Endothelial cell of umbilical vein (primary cell): ENCODE data around the gene PARP1. TPM values are rescaled to one million over a fixed set of nuclear protein-coding genes. Genes with fewer than 3 reads are reported as not detected.

ENCODE experiments used
- BruUV-seq: library from RNA; stranded (reverse); fragments of 400-500 nt; replicated peaks from 2 replicates; lab custom pipeline; 2021; lab: Mats Ljungman, UMichigan
- CTCF ChIA-PET: fragments of 300-600, 350-600 bp; sonication (Branson Sonifier 250); formaldehyde crosslinking; loops from one replicate; lab custom pipeline; 2021; ENCODE audit warnings: antibody characterized with exemption, inconsistent platforms; lab: Charles Lee
- POLR2A ChIA-PET: fragments of 300-600, 350-600 bp; sonication (Branson Sonifier 250); formaldehyde crosslinking; loops from one replicate; lab custom pipeline; 2021; ENCODE audit warnings: antibody characterized with exemption, inconsistent platforms; lab: Charles Lee
- DNase-seq: peaks from one replicate; pipeline ENCODE4 v3.0.0-alpha.2; 2011; ENCODE audit warnings: low read depth, low spot score
- FAIRE-seq: peaks from 2 replicates; lab custom pipeline; 2011; peaks lifted over from hg19 to GRCh38; lab: Jason Lieb, UNC
- H2AFZ ChIP-seq: 2 replicates; pipeline ENCODE4 v1.6.0; 2012; ENCODE audit warnings: low read depth, low read length, control low read depth, inconsistent platforms
- H3K27ac ChIP-seq: 2 replicates; pipeline ENCODE4 v1.5.1; 2011; ENCODE audit warnings: low read depth, mild to moderate bottlenecking, control low read depth, low read length, moderate library complexity; ENCODE audit not compliant: insufficient read depth
- H3K27me3 ChIP-seq, 2 experiments: 2 replicates each; pipeline versions ENCODE4 v1.6.0 to v1.6.1; 2011; ENCODE audit warnings: low read length in 2 of 2, mixed read lengths in 1 of 2; ENCODE audit not compliant: control insufficient read depth in 2 of 2, insufficient read depth in 2 of 2
- H3K36me3 ChIP-seq, 2 experiments: 2 replicates in 1 of 2; 3 replicates in 1 of 2; pipeline ENCODE4 v1.5.1; 2011; ENCODE audit warnings: low read length in 2 of 2, mild to moderate bottlenecking in 1 of 2, moderate library complexity in 1 of 2; ENCODE audit not compliant: control insufficient read depth in 2 of 2, insufficient read depth in 2 of 2; ENCODE audit errors: extremely low read depth in 1 of 2
- H3K4me1 ChIP-seq: 3 replicates; pipeline ENCODE4 v1.5.1; 2011; ENCODE audit warnings: mild to moderate bottlenecking, low read length; ENCODE audit not compliant: control insufficient read depth, insufficient read depth; ENCODE audit errors: extremely low read depth
- H3K4me2 ChIP-seq: 2 replicates; pipeline ENCODE4 v1.6.1; 2011; ENCODE audit warnings: low read length, control low read depth, mixed read lengths; ENCODE audit not compliant: insufficient read depth
- H3K4me3 ChIP-seq, 3 experiments: fragments of 200-600 bp in 1 of 3; sonication (generic), shearing (Covaris generic) in 1 of 3; replicated peaks in 1 of 3; 2 replicates each; pipeline ENCODE4 v1.5.1; 2011 to 2016; ENCODE audit warnings: control low read depth in 3 of 3, low read length in 3 of 3, mild to moderate bottlenecking in 2 of 3, inconsistent platforms in 1 of 3, low read depth in 1 of 3, moderate library complexity in 1 of 3; ENCODE audit not compliant: insufficient read depth in 1 of 3
- H3K79me2 ChIP-seq: 2 replicates; pipeline ENCODE4 v1.6.0; 2012; ENCODE audit warnings: low read length, inconsistent platforms; ENCODE audit not compliant: control insufficient read depth, insufficient read depth
- H3K9ac ChIP-seq: replicated peaks from 2 replicates; pipeline ENCODE3; 2011; ENCODE audit warnings: low read length, control low read depth; ENCODE audit not compliant: insufficient read depth; ENCODE audit errors: extremely low read depth
- H3K9me1 ChIP-seq: replicated peaks from 3 replicates; pipeline ENCODE4 v1.6.0; 2011; ENCODE audit warnings: mild to moderate bottlenecking, low read length; ENCODE audit not compliant: control insufficient read depth, insufficient read depth; ENCODE audit errors: extremely low read depth
- H3K9me3 ChIP-seq: replicated peaks from 2 replicates; pipeline ENCODE4 v1.5.1; 2012; ENCODE audit warnings: low read length, inconsistent platforms; ENCODE audit not compliant: control insufficient read depth, insufficient read depth
- H4K20me1 ChIP-seq: replicated peaks from 2 replicates; pipeline ENCODE3; 2011; ENCODE audit warnings: mild to moderate bottlenecking, low read length; ENCODE audit not compliant: control insufficient read depth, insufficient read depth; ENCODE audit errors: extremely low read depth
- CTCF ChIP-seq, 2 donors: IDR thresholded peaks; 1 replicate in 1 of 2; 2 replicates in 1 of 2; pipeline ENCODE4 v1.5.1; 2011; ENCODE audit warnings: low read length in 2 of 2, mild to moderate bottlenecking in 2 of 2, moderate library complexity in 2 of 2, control low read depth in 1 of 2, inconsistent platforms in 1 of 2, low read depth in 1 of 2; ENCODE audit not compliant: insufficient read depth in 1 of 2; ENCODE audit errors: extremely low read depth in 1 of 2
- EZH2 ChIP-seq: IDR thresholded peaks from 2 replicates; pipeline ENCODE4 v1.6.1; 2012; ENCODE audit warnings: borderline replicate concordance, low read depth, mild to moderate bottlenecking, moderate library complexity, low read length, inconsistent platforms; ENCODE audit not compliant: severe bottlenecking
- FOS ChIP-seq: IDR thresholded peaks from 2 replicates; pipeline ENCODE4 v1.6.1; 2011; ENCODE audit warnings: mild to moderate bottlenecking, low read length, moderate library complexity, borderline replicate concordance; ENCODE audit not compliant: insufficient read depth
- GATA2 ChIP-seq: IDR thresholded peaks from 2 replicates; pipeline ENCODE4 v1.7.0; 2011; ENCODE audit warnings: low read depth, mild to moderate bottlenecking, moderate library complexity, mixed read lengths, low read length; ENCODE audit not compliant: insufficient read length, insufficient read depth
- JUN ChIP-seq: IDR thresholded peaks from 2 replicates; pipeline ENCODE4 v1.6.1; 2011; ENCODE audit warnings: borderline replicate concordance, low read depth; ENCODE audit not compliant: insufficient read length, insufficient read depth
- MAX ChIP-seq: IDR thresholded peaks from 2 replicates; pipeline ENCODE4 v1.6.1; 2011; ENCODE audit not compliant: insufficient read depth, insufficient read length
- MYC ChIP-seq: IDR thresholded peaks from one replicate; pipeline ENCODE4 v1.6.1; 2011; ENCODE audit warnings: mild to moderate bottlenecking, low read depth, low read length
- POLR2A ChIP-seq: IDR thresholded peaks from 2 replicates; pipeline ENCODE4 v1.6.1; 2012; ENCODE audit warnings: low read depth, mild to moderate bottlenecking, control low read depth, low read length
- POLR2AphosphoS5 ChIP-seq: IDR thresholded peaks from 2 replicates; pipeline ENCODE4 v1.6.1; 2012; ENCODE audit warnings: low read depth, mild to moderate bottlenecking, control low read depth, low read length, moderate library complexity; ENCODE audit not compliant: insufficient read depth
- dilution Hi-C: fragments of 300-500 bp; cut with MboI; formaldehyde crosslinking; loops from one replicate; pipeline ENCODE4 v1.15.0; 2019; ENCODE audit warnings: low sequenced_read_pairs; ENCODE audit not compliant: extremely low pct_ligation_motif_present
- intact Hi-C: fragments of 100-400 bp; cut with micrococcal nuclease; formaldehyde crosslinking; loops from one replicate; pipeline ENCODE4 v1.10.0; 2022
- polyA plus RNA-seq, 4 experiments: library from polyadenylated mRNA; depleted of rRNA in 3 of 4; stranded (reverse) in 3 of 4; unstranded in 1 of 4; fragments of >200 nt; gene quantifications; 2 replicates each; pipeline versions ENCODE4 v1.2.1 to v1.2.3, GENCODE V29; 2011 to 2012; ENCODE audit warnings: missing spikeins in 1 of 4
- total RNA-seq: library from RNA; stranded (reverse); gene quantifications from 2 replicates; pipeline ENCODE4 v1.2.3, GENCODE V29; 2021

The PARP1 gene
- total and polyA plus RNA-seq, 2 donors (not counting 3 experiments of a cell fraction or from before 2014, with no cell fraction given), result 136 to 160 TPM

GRCh38 chr1:226414098-226414698 lies 6.3 kb upstream of the PARP1 start:
- no peaks in the 10 kb centered on the region for H4K20me1 ChIP-seq
- DNase-seq, result no peak
- no peaks in the 10 kb centered on the region for H3K36me3 ChIP-seq
- no peak overlapping the region for H3K4me3 ChIP-seq
- CTCF ChIA-PET, result no interaction called here
- TF ChIP-seq POLR2A (no peak), MYC (no peak), EZH2 (no peak), MAX (no peak), POLR2AphosphoS5 (no peak), FOS (no peak), JUN (no peak), GATA2 (no peak), CTCF (IDR thresholded peaks at IDR 0.05; ENCODE audit: extremely low read depth in 1 of 2, insufficient read depth in 1 of 2, low read depth in 1 of 2, low read length in 2 of 2) (no peak)
- FAIRE-seq, result no peak
- no peak overlapping the region for H3K27ac ChIP-seq
- no peaks in the 10 kb centered on the region for H3K9me3 ChIP-seq
- H3K79me2 ChIP-seq, result no peaks in the 10 kb centered on the region
- no peaks in the 10 kb centered on the region for H3K4me1 ChIP-seq
- peaks cover 8 to 12% of the 10 kb centered on the region in 2 experiments for H3K27me3 ChIP-seq
- H3K4me2 ChIP-seq, result no peak overlapping the region
- no peak overlapping the region for H2AFZ ChIP-seq
- intact Hi-C loops, result no loop called here
- no peaks in the 10 kb centered on the region for H3K9me1 ChIP-seq
- no peak overlapping the region for H3K9ac ChIP-seq
- dilution Hi-C loops, result no loop called here
- BruUV-seq, result no TSS peak
- POLR2A ChIA-PET, result no interaction called here
